Measurements from ENCODE around the gene ZFP42. TPM values are rescaled to one million over a fixed set of nuclear protein-coding genes. Genes with fewer than 3 reads are reported as not detected.

The ZFP42 gene
- total and polyA plus RNA-seq, 2 of the 8 experiments (the other 6 are each of a cell fraction or from before 2014, with no cell fraction given): 69.4 to 188 TPM

GRCh38 chr4:188032583-188032982 lies 37.0 kb downstream of the ZFP42 start:
- H4K8ac ChIP-seq (ENCODE audit: extremely low read depth, insufficient read depth, low read length): no peak overlapping the region; the same call in 1 of the 2 replicates
- H3K9me3 ChIP-seq (ENCODE audit: insufficient read depth in 2 of 2, low read depth in 1 of 2, low read length in 1 of 2): no peaks in the 10 kb centered on the region; a peak in 1 of 4 replicates
- peak overlapping the region; percentile 11; the same call in 1 of the 2 replicates for H2AFZ ChIP-seq (ENCODE audit: low read length)
- peak overlapping the region; percentile 30 for H3K56ac ChIP-seq (replicated peaks; ENCODE audit: insufficient read length, low read depth, low read length)
- H3K27me3 ChIP-seq (replicated peaks in 1 of 4; ENCODE audit: control insufficient read depth in 3 of 4, extremely low read depth in 1 of 4, insufficient read depth in 3 of 4, low read length in 3 of 4): no peaks in the 10 kb centered on the region
- FAIRE-seq: no peak
- H4K5ac ChIP-seq (ENCODE audit: insufficient read length, low read depth, low read length): peak overlapping the region; percentile 85
- peak overlapping the region; percentile 76; the same call in 1 of the 2 replicates for H2AK5ac ChIP-seq (ENCODE audit: low read depth, low read length)
- H3K14ac ChIP-seq (ENCODE audit: insufficient read length): no peak overlapping the region
- H3K4me1 ChIP-seq (replicated peaks in 1 of 4; ENCODE audit: control insufficient read depth in 3 of 4, insufficient read depth in 4 of 4, low read length in 3 of 4): peaks cover 9 to 12% (median 11%) of the 10 kb centered on the region in 4 experiments; a peak in 6 of 7 replicates
- no peak overlapping the region for H2BK15ac ChIP-seq (ENCODE audit: low read length)
- peak overlapping the region; percentile 98 for H2BK5ac ChIP-seq (ENCODE audit: low read depth, low read length)
- no peak overlapping the region for H3K23ac ChIP-seq (ENCODE audit: insufficient read length)
- no peaks in the 10 kb centered on the region for H3K36me3 ChIP-seq (ENCODE audit: control insufficient read depth in 2 of 4, insufficient read depth in 4 of 4, low read length in 3 of 4)
- H3K27ac ChIP-seq (ENCODE audit: low read depth, low read length): peak overlapping the region; percentile 59; the same call in 1 of the 2 replicates
- DNase-seq (ENCODE audit: low read depth in 1 of 2, low spot score in 2 of 2): peak in 1 of 2 experiments; percentile 63
- peak overlapping the region; percentile 53; the same call in 1 of the 2 replicates for H2BK12ac ChIP-seq (ENCODE audit: low read depth, low read length)
- H3K79me2 ChIP-seq (ENCODE audit: control insufficient read depth in 1 of 2, insufficient read depth in 2 of 2, low read length in 2 of 2): no peaks in the 10 kb centered on the region; a peak in 1 of 4 replicates
- H2BK120ac ChIP-seq (replicated peaks; ENCODE audit: low read depth, low read length): peak overlapping the region; percentile 92
- peak overlapping the region; percentile 78 for H3K18ac ChIP-seq (ENCODE audit: extremely low read depth, low read length)
- peaks cover 7% of the 10 kb centered on the region; the same call in 1 of the 2 replicates for H3K23me2 ChIP-seq (ENCODE audit: low read depth, low read length)
- H2BK20ac ChIP-seq (ENCODE audit: low read length): peak overlapping the region; percentile 80; the same call in 1 of the 2 replicates
- WGBS, 2 experiments (ENCODE audit: extremely low coverage in 1 of 2, insufficient coverage in 1 of 2, insufficient read length in 1 of 2, insufficient replicate concordance in 2 of 2, low coverage in 1 of 2, low lambda C conversion rate in 2 of 2, missing lambda C conversion rate in 1 of 2): 12% methylated on average over 16 of the region's 16 CpGs; no CpG with 5 or more reads in 1 of the 2 experiments
- H3K4ac ChIP-seq (replicated peaks; ENCODE audit: insufficient read length, low read depth, low read length): peak overlapping the region; percentile 91
- ChIA-PET CTCF (ENCODE audit: partially characterized antibody) (interaction anchor here (1.0 to 1.2 kb wide), 2 partner anchors 12 to 116 kb away, joined by 4 read pairs; no protein-coding TSS in a partner anchor), POLR2A (ENCODE audit: partially characterized antibody) (interaction anchor here (0.6 to 2.8 kb wide), 14 partner anchors 10 to 367 kb away, joined by 3 to 22 read pairs (median 4); partner anchors contain the start of gene ZFP42)
- H3K4me2 ChIP-seq (ENCODE audit: insufficient read depth in 1 of 2, low read depth in 2 of 2, low read length in 2 of 2): peak overlapping the region; percentile 74 to 96
- H3K9ac ChIP-seq (replicated peaks in 1 of 4; ENCODE audit: extremely low read depth in 1 of 4, low read depth in 3 of 4, low read length in 3 of 4): peak overlapping the region in 2 of 4 experiments; percentile 4 to 20; a peak in 3 of 7 replicates
- H4K91ac ChIP-seq (replicated peaks; ENCODE audit: insufficient read length, low read length): peak overlapping the region; percentile 40
- peaks cover 3% of the 10 kb centered on the region for H3K79me1 ChIP-seq (ENCODE audit: low read depth, low read length)
- no peak for TF ChIP-seq ZNF274 (IDR thresholded peaks at IDR 0.05; ENCODE audit: borderline replicate concordance, extremely low read depth, low read length)
- no peak for TF ChIP-seq POU5F1 (IDR thresholded peaks at IDR 0.05; ENCODE audit: low read depth, low read length)
- no peak for TF ChIP-seq SP1 (IDR thresholded peaks at IDR 0.05; ENCODE audit: low read depth, low read length)
- no peak for TF ChIP-seq TAF7 (optimal IDR thresholded peaks at IDR 0.05; ENCODE audit: borderline replicate concordance, low read depth, low read length)
- no peak for TF ChIP-seq NRF1 (IDR thresholded peaks at IDR 0.05; ENCODE audit: low read depth, low read length)
- TF ChIP-seq RXRA (IDR thresholded peaks at IDR 0.05; ENCODE audit: insufficient read depth, low read depth, low read length): no peak
- TF ChIP-seq TBP (IDR thresholded peaks at IDR 0.05; ENCODE audit: low read depth, low read length): no peak
- no peak for TF ChIP-seq CHD1 (IDR thresholded peaks at IDR 0.05; ENCODE audit: low read depth, low read length)
- TF ChIP-seq CHD2 (IDR thresholded peaks at IDR 0.05; ENCODE audit: low read length): no peak
- no peak for TF ChIP-seq KDM4A (IDR thresholded peaks at IDR 0.05; ENCODE audit: low read depth, low read length, severe bottlenecking)
- no peak for TF ChIP-seq JUND (IDR thresholded peaks at IDR 0.05; ENCODE audit: low read length)
- peaks cover 0 to 3% of the 10 kb centered on the region in 2 experiments for H4K20me1 ChIP-seq (replicated peaks in 1 of 2; ENCODE audit: control insufficient read depth in 1 of 2, insufficient read depth in 2 of 2, low read length in 2 of 2)
- H3K4me3 ChIP-seq (ENCODE audit: extremely low read depth in 1 of 4, insufficient read depth in 2 of 4, low read depth in 3 of 4, low read length in 4 of 4): peak overlapping the region in 3 of 4 experiments; percentile 1 to 51 (median 14); a peak in 4 of 8 replicates
